Mesendoderm (in vitro differentiated cells): ENCODE results near the gene TMEM272.

Experiments
- DNase-seq: peaks from one replicate; pipeline ENCODE4 v3.0.0; 2013
- H2AK5ac ChIP-seq: 2 replicates; pipeline ENCODE4 v1.6.1; 2013; ENCODE audit warnings: low read length, inconsistent platforms
- H2BK120ac ChIP-seq: 2 replicates; pipeline ENCODE4 v1.6.1; 2013; ENCODE audit warnings: low read depth, mild to moderate bottlenecking, low read length, moderate library complexity, mixed read lengths
- H2BK15ac ChIP-seq: replicated peaks from 2 replicates; pipeline ENCODE4 v1.6.1; 2013; ENCODE audit warnings: low read depth, mild to moderate bottlenecking, moderate library complexity
- H2BK5ac ChIP-seq: 2 replicates; pipeline ENCODE4 v1.6.1; 2013; ENCODE audit warnings: low read length, inconsistent platforms
- H3K18ac ChIP-seq: 2 replicates; pipeline ENCODE4 v1.6.1; 2013; ENCODE audit warnings: mild to moderate bottlenecking, low read length, mixed read lengths
- H3K23ac ChIP-seq: one replicate; pipeline ENCODE4 v1.6.1; 2013; ENCODE audit warnings: low read length
- H3K27ac ChIP-seq: 2 replicates; pipeline ENCODE4 v1.5.1; 2013; ENCODE audit warnings: low read depth, mild to moderate bottlenecking, inconsistent platforms, low read length, moderate library complexity
- H3K27me3 ChIP-seq: 2 replicates; pipeline ENCODE4 v1.6.1; 2013; ENCODE audit warnings: low read length, control low read depth, mild to moderate bottlenecking, inconsistent platforms; ENCODE audit not compliant: insufficient read depth, poor library complexity
- H3K36me3 ChIP-seq: 2 replicates; pipeline ENCODE4 v1.6.1; 2013; ENCODE audit warnings: low read length, inconsistent platforms; ENCODE audit not compliant: control insufficient read depth, insufficient read depth
- H3K4ac ChIP-seq: one replicate; pipeline ENCODE4 v1.6.1; 2013; ENCODE audit warnings: low read depth, mild to moderate bottlenecking, low read length, moderate library complexity
- H3K4me1 ChIP-seq: 2 replicates; pipeline ENCODE4 v1.6.1; 2013; ENCODE audit warnings: low read depth, low read length, inconsistent platforms; ENCODE audit not compliant: control insufficient read depth
- H3K4me2 ChIP-seq: 2 replicates; pipeline ENCODE4 v1.6.1; 2013; ENCODE audit warnings: low read length
- H3K4me3 ChIP-seq: 2 replicates; pipeline ENCODE4 v1.5.1; 2013; ENCODE audit warnings: mild to moderate bottlenecking, low read length
- H3K56ac ChIP-seq: one replicate; pipeline ENCODE4 v1.6.1; 2013; ENCODE audit warnings: low read length
- H3K79me1 ChIP-seq: 2 replicates; pipeline ENCODE4 v1.6.1; 2013; ENCODE audit warnings: low read length, inconsistent platforms
- H3K79me2 ChIP-seq: 2 replicates; pipeline ENCODE4 v1.6.1; 2013; ENCODE audit warnings: mild to moderate bottlenecking, low read length; ENCODE audit not compliant: control insufficient read depth, insufficient read depth
- H3K9ac ChIP-seq: 2 replicates; pipeline ENCODE4 v1.6.1; 2013; ENCODE audit warnings: low read length, inconsistent platforms
- H4K5ac ChIP-seq: one replicate; pipeline ENCODE4 v1.6.1; 2013; ENCODE audit warnings: low read length
- H4K8ac ChIP-seq: one replicate; pipeline ENCODE4 v1.6.1; 2013; ENCODE audit warnings: low read depth, mild to moderate bottlenecking, control low read depth, low read length, moderate library complexity
- WGBS: extraction: QIAGEN DNeasy Blood & Tissue Kit; methylation state at CpG from one replicate; pipeline ENCODE4 v1.1.7; 2013; ENCODE audit warnings: low lambda C conversion rate, missing lambda C conversion rate; ENCODE audit not compliant: insufficient coverage; ENCODE audit errors: extremely low coverage; 5-methylcytosine and 5-hydroxymethylcytosine counted together

The TMEM272 gene

DNA sequence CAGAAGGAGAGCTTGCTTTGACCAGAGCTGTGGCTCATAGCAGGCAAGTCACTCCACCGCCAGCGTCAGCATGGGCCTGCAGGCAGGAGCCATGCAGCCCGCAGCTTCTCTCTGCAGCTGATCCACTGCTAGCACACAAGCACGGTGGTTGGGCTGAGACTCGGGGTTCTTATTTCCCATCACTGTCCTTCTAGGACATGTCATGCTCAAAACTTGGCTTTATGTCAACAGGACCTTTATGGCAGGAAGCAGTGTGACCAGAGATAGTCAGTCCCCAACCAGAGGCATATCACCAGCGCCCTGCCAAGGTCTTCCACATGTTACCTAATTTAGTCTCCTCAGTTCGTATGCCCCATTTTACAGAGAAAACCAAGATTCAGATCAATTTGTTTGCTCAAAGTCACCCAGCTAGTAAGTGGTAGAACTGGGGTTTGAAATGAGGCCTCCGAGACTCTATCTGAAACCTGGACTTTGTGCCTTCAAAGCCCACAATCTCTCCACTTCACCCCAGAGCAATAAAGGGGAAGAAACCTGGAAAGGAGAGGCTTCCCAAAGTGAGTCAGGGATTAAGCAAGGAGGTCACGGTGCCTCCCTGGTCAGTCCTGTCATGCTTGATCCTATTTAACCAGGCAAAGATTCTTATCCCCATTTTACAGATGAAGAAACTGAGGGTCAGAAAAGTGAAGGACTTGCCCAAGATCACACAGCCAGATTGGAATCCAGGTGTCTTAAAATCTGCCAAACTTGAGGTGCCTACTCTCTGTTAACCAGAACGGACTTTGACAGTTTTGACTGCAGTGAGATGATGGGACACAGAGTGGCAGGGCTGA lies 5.1 kb downstream of the TMEM272 start:
- H2BK5ac ChIP-seq: no peak overlapping the region
- H4K5ac ChIP-seq: no peak overlapping the region
- no peak overlapping the region for H2BK15ac ChIP-seq
- no peak overlapping the region for H2AK5ac ChIP-seq
- H3K79me1 ChIP-seq: no peaks in the 10 kb centered on the region
- H3K27ac ChIP-seq: no peak overlapping the region
- H3K79me2 ChIP-seq: no peaks in the 10 kb centered on the region
- H3K18ac ChIP-seq: no peak overlapping the region
- H3K4me3 ChIP-seq: no peak overlapping the region
- no peak overlapping the region for H3K4me2 ChIP-seq
- no peak overlapping the region for H3K9ac ChIP-seq
- H3K4ac ChIP-seq: no peak overlapping the region
- H3K4me1 ChIP-seq: no peaks in the 10 kb centered on the region
- H3K27me3 ChIP-seq: no peaks in the 10 kb centered on the region
- no peak overlapping the region for H2BK120ac ChIP-seq
- H4K8ac ChIP-seq: no peak overlapping the region
- no peak for DNase-seq
- no peak overlapping the region for H3K23ac ChIP-seq
- WGBS: no CpG with 5 or more reads among the region's 10 CpGs
- no peak overlapping the region for H3K56ac ChIP-seq
- H3K36me3 ChIP-seq: no peaks in the 10 kb centered on the region

DNA sequence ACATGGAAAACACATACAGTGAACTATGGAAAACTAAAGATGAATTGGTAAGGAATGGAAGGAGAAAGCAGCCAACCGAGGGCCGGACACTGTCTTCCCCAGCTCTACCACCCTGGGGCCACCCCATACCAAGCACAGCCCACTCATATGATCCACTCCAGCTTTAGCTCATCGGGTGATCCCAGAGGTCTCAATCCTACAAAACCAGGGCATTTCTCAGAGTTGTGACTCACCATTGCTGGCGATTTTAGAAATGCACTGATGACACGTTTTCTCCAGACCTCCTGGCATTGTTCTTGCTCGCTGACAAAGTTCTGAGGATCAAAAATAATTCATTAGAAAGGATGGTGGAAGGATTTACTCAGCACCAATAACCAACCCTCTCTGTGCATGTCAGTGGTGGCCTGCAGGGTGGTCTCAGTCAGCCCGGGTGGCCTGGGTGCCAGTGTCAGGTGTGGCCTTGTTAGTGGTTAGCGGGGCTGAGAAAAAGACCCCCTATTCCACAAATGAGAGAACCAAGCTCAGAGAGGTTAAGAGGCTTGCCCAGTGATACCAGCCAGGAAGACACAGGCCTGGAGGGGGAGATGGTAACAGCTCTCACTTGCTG lies 6.6 kb downstream of the TMEM272 start:
- H3K9ac ChIP-seq: no peak overlapping the region
- no peak overlapping the region for H2BK5ac ChIP-seq
- no peak overlapping the region for H2BK120ac ChIP-seq
- no peaks in the 10 kb centered on the region for H3K27me3 ChIP-seq
- H2BK15ac ChIP-seq: no peak overlapping the region
- H3K4me3 ChIP-seq: no peak overlapping the region
- H3K79me2 ChIP-seq: no peaks in the 10 kb centered on the region
- H3K36me3 ChIP-seq: no peaks in the 10 kb centered on the region
- no peak overlapping the region for H3K18ac ChIP-seq
- no peak overlapping the region for H2AK5ac ChIP-seq
- no peaks in the 10 kb centered on the region for H3K79me1 ChIP-seq
- no CpG with 5 or more reads among the region's 8 CpGs for WGBS
- no peaks in the 10 kb centered on the region for H3K4me1 ChIP-seq
- no peak overlapping the region for H3K4me2 ChIP-seq
- H3K56ac ChIP-seq: no peak overlapping the region
- H3K23ac ChIP-seq: no peak overlapping the region
- H4K5ac ChIP-seq: no peak overlapping the region
- no peak overlapping the region for H4K8ac ChIP-seq
- no peak for DNase-seq
- no peak overlapping the region for H3K4ac ChIP-seq
- no peak overlapping the region for H3K27ac ChIP-seq

DNA sequence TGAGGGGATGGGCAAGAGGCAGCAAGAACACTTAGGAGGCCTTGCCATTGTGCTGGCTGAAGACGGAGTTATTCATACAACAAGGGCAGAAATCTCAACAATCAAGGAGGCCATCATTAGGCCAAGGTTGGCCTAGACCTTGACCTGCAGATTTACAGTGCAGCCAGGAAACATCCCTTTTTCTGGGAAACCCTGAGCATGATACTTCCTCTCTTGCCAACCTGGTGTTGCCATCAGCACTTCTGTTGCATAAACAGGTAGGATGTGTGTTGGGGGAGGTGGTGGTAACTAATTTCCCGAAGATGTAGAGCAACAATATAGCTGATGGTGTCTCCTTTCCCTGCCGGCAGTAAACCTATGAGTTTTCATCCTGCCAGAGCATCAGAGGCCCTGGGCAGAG lies 8.0 kb downstream of the TMEM272 start:
- WGBS: no CpG with 5 or more reads among the region's 3 CpGs
- Histone ChIP-seq H3K4ac (no peak overlapping the region), H3K56ac (no peak overlapping the region), H3K79me2 (no peaks in the 10 kb centered on the region), H2BK120ac (no peak overlapping the region), H4K5ac (no peak overlapping the region), H3K27me3 (no peaks in the 10 kb centered on the region), H3K4me2 (no peak overlapping the region), H2BK15ac (no peak overlapping the region), H3K27ac (no peak overlapping the region), H3K18ac (no peak overlapping the region), H3K9ac (no peak overlapping the region), H3K4me3 (no peak overlapping the region), H4K8ac (no peak overlapping the region), H3K79me1 (no peaks in the 10 kb centered on the region), H2BK5ac (no peak overlapping the region), H3K36me3 (no peaks in the 10 kb centered on the region), H3K4me1 (no peaks in the 10 kb centered on the region), H2AK5ac (no peak overlapping the region), H3K23ac (no peak overlapping the region)
- no peak for DNase-seq

DNA sequence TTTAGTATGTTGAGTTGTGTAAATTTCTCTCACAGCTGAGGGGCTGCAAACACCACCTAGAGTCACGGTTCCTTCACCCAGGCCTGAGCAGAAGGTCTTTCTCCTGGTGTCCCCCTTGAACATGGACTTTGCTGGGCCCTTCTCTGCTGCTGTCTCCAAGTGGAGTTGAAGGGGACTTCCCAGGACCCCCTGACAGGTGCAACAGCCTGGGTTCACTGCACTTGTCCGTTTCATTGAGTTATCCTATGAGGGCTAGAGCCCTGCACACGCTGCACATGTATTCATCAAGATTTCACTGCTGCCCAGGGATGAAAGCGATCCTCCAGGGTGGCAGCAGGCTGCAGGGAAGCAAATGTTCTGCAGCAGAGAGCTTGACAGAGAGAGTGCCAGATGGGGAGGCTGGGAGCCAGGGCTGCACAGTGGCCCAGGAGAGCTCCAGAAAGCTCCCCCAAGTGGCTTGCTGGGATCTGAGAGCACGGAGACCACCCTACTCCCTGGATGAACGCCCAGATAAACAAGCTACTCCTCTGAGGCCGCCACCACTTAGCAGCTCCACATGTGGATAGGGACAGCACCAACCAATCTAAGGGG lies 10.3 kb downstream of the TMEM272 start:
- no peak overlapping the region for H3K27ac ChIP-seq
- no peak overlapping the region for H2AK5ac ChIP-seq
- no peak overlapping the region for H2BK5ac ChIP-seq
- no CpG with 5 or more reads among the region's 7 CpGs for WGBS
- H3K4me3 ChIP-seq: no peak overlapping the region
- no peak for DNase-seq
- H3K4me2 ChIP-seq: no peak overlapping the region
- no peak overlapping the region for H3K23ac ChIP-seq
- H3K9ac ChIP-seq: no peak overlapping the region
- no peaks in the 10 kb centered on the region for H3K79me2 ChIP-seq
- no peak overlapping the region for H3K4ac ChIP-seq
- H4K5ac ChIP-seq: no peak overlapping the region
- no peak overlapping the region for H3K56ac ChIP-seq
- no peaks in the 10 kb centered on the region for H3K79me1 ChIP-seq
- H3K36me3 ChIP-seq: no peaks in the 10 kb centered on the region
- H3K4me1 ChIP-seq: no peaks in the 10 kb centered on the region
- no peak overlapping the region for H4K8ac ChIP-seq
- no peak overlapping the region for H2BK15ac ChIP-seq
- no peaks in the 10 kb centered on the region for H3K27me3 ChIP-seq
- H2BK120ac ChIP-seq: no peak overlapping the region
- H3K18ac ChIP-seq: no peak overlapping the region

DNA sequence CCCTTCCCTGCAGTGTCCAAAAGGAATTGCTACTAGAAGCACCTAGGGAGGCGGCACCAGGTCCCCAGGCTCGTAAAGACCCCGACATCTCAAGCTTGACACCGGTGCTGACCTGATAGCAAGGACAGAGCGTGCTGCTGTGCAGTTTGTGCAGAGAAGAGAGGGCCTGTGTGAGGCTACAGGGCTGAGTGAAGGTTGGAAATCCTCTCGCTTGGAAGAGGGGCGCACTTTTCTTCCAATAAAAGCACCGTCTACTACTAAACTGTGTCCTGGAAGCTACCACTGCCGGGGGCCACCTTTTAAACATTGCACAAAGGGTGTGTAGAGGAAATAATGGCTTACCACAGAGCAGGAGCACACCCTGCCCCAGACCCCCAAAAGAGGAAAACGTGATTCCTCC lies 11.0 kb downstream of the TMEM272 start:
- Histone ChIP-seq H2AK5ac (no peak overlapping the region), H2BK5ac (no peak overlapping the region), H3K56ac (no peak overlapping the region), H3K27ac (no peak overlapping the region), H2BK120ac (no peak overlapping the region), H3K18ac (no peak overlapping the region), H3K36me3 (no peaks in the 10 kb centered on the region), H2BK15ac (no peak overlapping the region), H3K27me3 (no peaks in the 10 kb centered on the region), H3K4me3 (no peak overlapping the region), H4K5ac (no peak overlapping the region), H3K4ac (no peak overlapping the region), H3K79me1 (no peaks in the 10 kb centered on the region), H3K9ac (no peak overlapping the region), H3K79me2 (no peaks in the 10 kb centered on the region), H4K8ac (no peak overlapping the region), H3K4me2 (no peak overlapping the region), H3K23ac (no peak overlapping the region), H3K4me1 (no peaks in the 10 kb centered on the region)
- no CpG with 5 or more reads among the region's 10 CpGs for WGBS
- no peak for DNase-seq
